NCI-H2107 (cell line): ENCODE data around the gene PPP1R2B.
"Not testable (repeated sequence)": the region's sequence is repeated elsewhere in the genome, so short reads cannot be mapped to it uniquely, and the experiment has no call there.

ENCODE experiments used
- DNase-seq: peaks from one replicate; lab custom pipeline; 2025; lab: John Stamatoyannopoulos, UW

PPP1R2B gene

GRCh38 chr5:156850206-156850751, at the start of gene PPP1R2B:
PPP1R2B (plus strand) TSS chr5:156850295; CDS start chr5:156850563, 268 bp downstream.
- DNase-seq, result no peak

- no peak for DNase-seq
Measured at GRCh38 chr5:156800929-156801328, 49.2 kb upstream of the PPP1R2B start.

GRCh38 chr5:156802501-156802900, 47.6 kb upstream of the PPP1R2B start:
- no peak for DNase-seq

GRCh38 chr5:156803404-156803803, 46.7 kb upstream of the PPP1R2B start:
- no peak for DNase-seq

GRCh38 chr5:156812959-156813358, 37.1 kb upstream of the PPP1R2B start:
- no peak for DNase-seq

GRCh38 chr5:156815988-156816599, 34.0 kb upstream of the PPP1R2B start:
- no peak for DNase-seq

- DNase-seq, result no peak
Measured at GRCh38 chr5:156819537-156819936, 30.6 kb upstream of the PPP1R2B start.

- DNase-seq, result no peak
Measured at GRCh38 chr5:156819967-156820581, 30.0 kb upstream of the PPP1R2B start.

GRCh38 chr5:156824241-156824640, 25.9 kb upstream of the PPP1R2B start:
- no peak for DNase-seq

- DNase-seq, result no peak
Measured at GRCh38 chr5:156824800-156825199, 25.3 kb upstream of the PPP1R2B start.

- DNase-seq, result no peak
Measured at GRCh38 chr5:156825688-156826087, 24.4 kb upstream of the PPP1R2B start.

GRCh38 chr5:156826150-156826549, 23.9 kb upstream of the PPP1R2B start:
- no peak for DNase-seq

GRCh38 chr5:156834916-156835315, 15.2 kb upstream of the PPP1R2B start:
- DNase-seq, result no peak

- DNase-seq, result no peak
Measured at GRCh38 chr5:156835905-156836304, 14.2 kb upstream of the PPP1R2B start.

- no peak for DNase-seq
Measured at GRCh38 chr5:156836846-156837245, 13.2 kb upstream of the PPP1R2B start.

GRCh38 chr5:156838961-156839360, 11.1 kb upstream of the PPP1R2B start:
- DNase-seq, result no peak

- DNase-seq, result no peak
Measured at GRCh38 chr5:156841737-156842136, 8.4 kb upstream of the PPP1R2B start.

GRCh38 chr5:156846914-156847313, 3.2 kb upstream of the PPP1R2B start:
- DNase-seq, result no peak

- DNase-seq, result not testable (repeated sequence)
Measured at GRCh38 chr5:156848447-156848846, 1.6 kb upstream of the PPP1R2B start.

- no peak for DNase-seq
Measured at GRCh38 chr5:156851880-156852279, 1.8 kb downstream of the PPP1R2B start.

GRCh38 chr5:156853055-156853454, 3.0 kb downstream of the PPP1R2B start:
- not testable (repeated sequence) for DNase-seq

GRCh38 chr5:156865427-156865826, 15.3 kb downstream of the PPP1R2B start:
- no peak for DNase-seq

GRCh38 chr5:156870498-156870839, 20.4 kb downstream of the PPP1R2B start:
- no peak for DNase-seq

GRCh38 chr5:156871212-156871611, 21.1 kb downstream of the PPP1R2B start:
- no peak for DNase-seq
